GM12864 (cell line): Measurements from ENCODE around the gene LIPT1.
"Not testable (repeated sequence)": the region's sequence is repeated elsewhere in the genome, so short reads cannot be mapped to it uniquely, and the experiment has no call there.

Source experiments
- DNase-seq: peaks from one replicate; pipeline ENCODE4 v3.0.0-alpha.2; 2011; ENCODE audit warnings: low read depth
- H3K4me3 ChIP-seq: 2 replicates; pipeline ENCODE4 v1.5.1; 2011; ENCODE audit warnings: mild to moderate bottlenecking, low read depth, low read length, control low read depth
- CTCF ChIP-seq: IDR thresholded peaks from 2 replicates; pipeline ENCODE4 v1.5.1; 2011; ENCODE audit warnings: low read depth, mild to moderate bottlenecking, moderate library complexity, low read length, control low read depth, inconsistent platforms; ENCODE audit errors: missing control alignments

Gene LIPT1

GRCh38 chr2:99154643-99155536 lies at the start of gene LIPT1, which contains the start of gene TSGA10:
Gene LIPT1 (plus strand): TSS chr2:99154967. CDS start chr2:99161958, 6,991 bp downstream.
Gene TSGA10 (minus strand): TSS chr2:99154942. CDS start chr2:99109439, 45,503 bp downstream.
- peak within 1 kb of the TSS; percentile 70 for H3K4me3 ChIP-seq
- peak; percentile 86 for DNase-seq
- TF ChIP-seq CTCF, result peak; percentile 9

DNA sequence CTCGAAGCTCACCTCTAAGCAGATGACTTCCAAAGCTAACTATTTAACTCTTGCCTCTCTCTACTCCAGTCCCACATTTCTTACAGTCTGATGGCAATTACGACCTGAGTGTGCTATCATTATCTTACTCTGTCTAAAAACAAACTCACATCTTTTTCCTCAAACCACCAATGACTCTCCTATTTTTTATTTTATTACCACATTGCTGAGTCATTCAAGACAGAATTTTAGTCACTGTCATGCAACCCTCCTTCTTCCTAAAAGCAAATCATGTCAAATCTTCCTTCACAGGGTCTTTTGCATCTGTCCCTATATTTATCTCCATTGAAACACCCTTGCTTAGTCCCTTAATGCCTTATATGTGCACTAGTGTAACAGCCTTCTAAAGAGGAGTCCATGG lies 47.9 kb upstream of the LIPT1 start:
- no peak overlapping the region for H3K4me3 ChIP-seq
- TF ChIP-seq CTCF, result no peak
- no peak for DNase-seq

DNA sequence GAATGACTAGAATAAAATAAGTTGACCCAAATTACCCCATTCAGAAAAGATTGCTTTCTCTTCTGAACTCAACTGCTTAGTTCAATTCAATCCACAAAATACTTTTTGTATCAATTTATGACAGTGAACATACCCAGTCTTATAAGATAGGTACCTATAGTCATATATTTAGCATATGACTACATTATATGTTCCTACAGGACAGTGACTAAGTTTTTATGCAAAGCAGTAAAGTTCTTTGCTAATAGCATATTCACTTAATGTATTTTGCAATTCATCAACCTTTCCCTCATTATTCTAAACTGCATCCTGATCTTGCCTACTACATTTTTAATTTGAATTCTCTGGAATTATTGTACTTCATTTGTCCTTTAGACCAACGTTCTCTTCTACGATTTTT lies 43.5 kb upstream of the LIPT1 start:
- DNase-seq, result no peak
- no peak for TF ChIP-seq CTCF
- H3K4me3 ChIP-seq, result no peak overlapping the region

- no peak for DNase-seq
- TF ChIP-seq CTCF, result no peak
- no peak overlapping the region for H3K4me3 ChIP-seq
Measured at GRCh38 chr2:99111945-99112344, 42.8 kb upstream of the LIPT1 start.

- TF ChIP-seq CTCF, result no peak
- no peak for DNase-seq
- no peak overlapping the region for H3K4me3 ChIP-seq
Measured at GRCh38 chr2:99112617-99113016, 42.1 kb upstream of the LIPT1 start.

GRCh38 chr2:99127981-99128380 lies 26.8 kb upstream of the LIPT1 start:
- no peak for DNase-seq
- no peak for TF ChIP-seq CTCF
- no peak overlapping the region for H3K4me3 ChIP-seq

DNA sequence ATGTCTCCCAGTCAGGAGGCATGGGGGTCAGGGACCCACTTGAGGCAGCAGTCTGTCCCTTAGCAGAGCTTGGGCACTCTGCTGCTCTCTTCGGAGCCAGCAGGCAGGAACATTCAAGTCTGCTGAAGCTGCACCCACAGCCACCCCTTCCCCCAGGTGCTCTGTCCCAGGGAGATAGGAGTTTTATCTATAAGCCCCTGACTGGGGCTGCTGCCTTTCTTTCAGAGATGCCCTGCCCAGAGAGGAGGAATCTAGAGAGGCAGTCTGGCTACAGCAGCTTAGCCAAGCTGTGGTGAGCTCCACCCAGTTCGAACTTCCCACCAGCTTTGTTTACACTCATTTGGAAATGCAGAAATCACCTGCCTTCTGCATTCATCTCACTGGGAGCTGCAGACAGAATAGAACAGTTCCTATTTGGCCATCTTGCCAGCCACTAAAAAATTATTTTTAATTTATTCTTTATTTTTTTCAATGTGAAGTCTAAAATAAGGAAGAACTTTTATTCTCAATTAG lies 19.7 kb upstream of the LIPT1 start:
- not testable (repeated sequence) for DNase-seq, H3K4me3 ChIP-seq
